CD4-positive, alpha-beta T cell (primary cell): ENCODE measurements around the gene RIPK3. TPM values are rescaled to one million over a fixed set of nuclear protein-coding genes. Genes with fewer than 3 reads are reported as not detected.
"Not testable (repeated sequence)": the region's sequence is repeated elsewhere in the genome, so short reads cannot be mapped to it uniquely, and the experiment has no call there.

Experiments
- ATAC-seq: fragments of 200-7000 bp; cut with Tn5 transposase; one replicate; pipeline ENCODE4 v1.10.0; 2022; ENCODE audit warnings: mild to moderate bottlenecking; ENCODE audit not compliant: poor library complexity
- CTCF ChIA-PET: fragments of 350-600 bp; sonication (Branson Sonifier 250); formaldehyde crosslinking; loops from one replicate; lab custom pipeline; 2021; ENCODE audit warnings: antibody characterized with exemption, inconsistent platforms; lab: Charles Lee
- POLR2A ChIA-PET: fragments of 350-600 bp; sonication (Branson Sonifier 250); formaldehyde crosslinking; loops from one replicate; lab custom pipeline; 2021; ENCODE audit warnings: antibody characterized with exemption, inconsistent platforms; lab: Charles Lee
- DNase-seq, 14 experiments: peaks; one replicate each; pipeline ENCODE4 v3.0.0-alpha.2; 2013 to 2020; ENCODE audit warnings: mixed read lengths in 2 of 14
- H3K27ac ChIP-seq, 2 donors: one replicate each; pipeline versions ENCODE4 v1.5.1 to v1.7.0; 2013; ENCODE audit warnings: low read length in 2 of 2, low read depth in 1 of 2, mild to moderate bottlenecking in 1 of 2
- H3K27me3 ChIP-seq, 2 experiments: 1 replicate in 1 of 2; 2 replicates in 1 of 2; pipeline versions ENCODE4 v1.6.1 to v1.7.0; 2013; ENCODE audit warnings: low read length in 2 of 2, control low read depth in 1 of 2, mild to moderate bottlenecking in 1 of 2, moderate library complexity in 1 of 2; ENCODE audit not compliant: insufficient read depth in 2 of 2, control insufficient read depth in 1 of 2
- H3K36me3 ChIP-seq: one replicate; pipeline ENCODE4 v1.6.1; 2013; ENCODE audit warnings: low read length, control low read depth; ENCODE audit not compliant: insufficient read depth
- H3K4me1 ChIP-seq: one replicate; pipeline ENCODE4 v1.6.1; 2013; ENCODE audit warnings: low read length, control low read depth; ENCODE audit not compliant: insufficient read depth
- H3K4me3 ChIP-seq: one replicate; pipeline ENCODE4 v1.5.1; 2013; ENCODE audit warnings: mild to moderate bottlenecking, low read length, moderate library complexity
- H3K9me3 ChIP-seq, 2 experiments: 1 replicate in 1 of 2; 2 replicates in 1 of 2; pipeline versions ENCODE4 v1.6.1 to v1.7.0; 2013; ENCODE audit warnings: low read length in 2 of 2, mild to moderate bottlenecking in 2 of 2, control low read depth in 1 of 2, moderate library complexity in 1 of 2; ENCODE audit not compliant: control insufficient read depth in 1 of 2, insufficient read depth in 1 of 2
- H3K27ac Mint-ChIP-seq: one replicate; pipeline ENCODE4 v1.8.0; 2020; ENCODE audit warnings: mixed read lengths
- H3K27me3 Mint-ChIP-seq: one replicate; pipeline ENCODE4 v1.8.0; 2021; ENCODE audit warnings: mixed read lengths
- H3K36me3 Mint-ChIP-seq: one replicate; pipeline ENCODE4 v1.8.0; 2021; ENCODE audit warnings: low read depth, mixed read lengths
- H3K4me1 Mint-ChIP-seq: one replicate; pipeline ENCODE4 v1.8.0; 2021; ENCODE audit warnings: low read depth, mixed read lengths
- H3K4me3 Mint-ChIP-seq: one replicate; pipeline ENCODE4 v1.8.0; 2020; ENCODE audit warnings: mild to moderate bottlenecking, mixed read lengths
- H3K9me3 Mint-ChIP-seq: one replicate; pipeline ENCODE4 v1.8.0; 2020; ENCODE audit warnings: mixed read lengths
- intact Hi-C, 2 experiments: fragments of 100-400 bp; cut with DNase I in 1 of 2; cut with micrococcal nuclease in 1 of 2; formaldehyde crosslinking; loops; one replicate each; pipeline versions ENCODE4 v1.15.1 to v1.9.0; 2023 to 2025; cut with DNase I, micrococcal nuclease
- total RNA-seq, 174 experiments: library from RNA in 2 of 174; stranded (reverse) in 2 of 174; gene quantifications; one replicate each; pipeline ENCODE4 v1.2.3 and lab custom pipeline; 2021 to 2026
- TF ChIP-seq, protein P1 (sequence below): fragments of 200-600 bp; IDR thresholded peaks from one replicate; pipeline ENCODE4 v1.8.0; 2022; ENCODE audit warnings: antibody characterized with exemption, mild to moderate bottlenecking

Gene RIPK3
- total RNA-seq, 2 experiments from 2014 or later = 18.1 to 18.9 TPM

DNA sequence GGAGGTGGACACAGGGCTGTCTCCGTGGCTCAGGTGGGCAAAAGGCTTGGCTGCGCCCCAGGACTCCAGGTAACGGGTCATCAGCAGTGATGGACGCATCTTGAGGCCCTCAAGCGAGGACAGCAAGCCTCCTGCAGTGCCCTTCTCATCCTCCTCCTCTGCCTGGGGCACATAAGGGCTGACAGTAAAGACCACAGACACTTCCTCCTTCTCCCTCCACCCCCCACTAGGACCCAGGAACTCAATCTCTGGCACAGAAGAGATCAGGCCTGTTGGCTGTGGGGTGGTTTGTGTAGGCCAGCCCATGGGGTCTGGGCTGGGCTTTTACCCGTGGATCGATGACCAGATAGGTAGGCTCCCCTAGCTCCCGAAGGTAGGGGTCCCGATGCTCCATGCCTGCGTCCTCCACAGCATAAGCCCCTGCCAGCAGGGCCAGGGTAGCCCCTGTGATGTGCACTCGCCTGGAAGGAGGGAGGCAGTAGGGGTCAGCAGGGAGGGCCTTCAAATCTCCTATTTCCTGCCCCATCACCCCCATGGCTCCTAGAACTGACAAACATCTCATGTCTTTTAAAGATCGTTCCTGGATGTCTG, 10.6 kb downstream of the RIPK3 start:
- no peak overlapping the region for H3K4me3 Mint-ChIP-seq
- Histone ChIP-seq H3K4me1 (peaks cover 65% of the 10 kb centered on the region), H3K27me3 (peaks cover 11 to 13% of the 10 kb centered on the region in 2 experiments), H3K9me3 (no peaks in the 10 kb centered on the region), H3K27ac (no peak overlapping the region), H3K36me3 (no peaks in the 10 kb centered on the region), H3K4me3 (no peak overlapping the region)
- no peak for ATAC-seq
- DNase-seq = no peak
- no peaks in the 10 kb centered on the region for H3K9me3 Mint-ChIP-seq
- TF ChIP-seq, protein P1, sequence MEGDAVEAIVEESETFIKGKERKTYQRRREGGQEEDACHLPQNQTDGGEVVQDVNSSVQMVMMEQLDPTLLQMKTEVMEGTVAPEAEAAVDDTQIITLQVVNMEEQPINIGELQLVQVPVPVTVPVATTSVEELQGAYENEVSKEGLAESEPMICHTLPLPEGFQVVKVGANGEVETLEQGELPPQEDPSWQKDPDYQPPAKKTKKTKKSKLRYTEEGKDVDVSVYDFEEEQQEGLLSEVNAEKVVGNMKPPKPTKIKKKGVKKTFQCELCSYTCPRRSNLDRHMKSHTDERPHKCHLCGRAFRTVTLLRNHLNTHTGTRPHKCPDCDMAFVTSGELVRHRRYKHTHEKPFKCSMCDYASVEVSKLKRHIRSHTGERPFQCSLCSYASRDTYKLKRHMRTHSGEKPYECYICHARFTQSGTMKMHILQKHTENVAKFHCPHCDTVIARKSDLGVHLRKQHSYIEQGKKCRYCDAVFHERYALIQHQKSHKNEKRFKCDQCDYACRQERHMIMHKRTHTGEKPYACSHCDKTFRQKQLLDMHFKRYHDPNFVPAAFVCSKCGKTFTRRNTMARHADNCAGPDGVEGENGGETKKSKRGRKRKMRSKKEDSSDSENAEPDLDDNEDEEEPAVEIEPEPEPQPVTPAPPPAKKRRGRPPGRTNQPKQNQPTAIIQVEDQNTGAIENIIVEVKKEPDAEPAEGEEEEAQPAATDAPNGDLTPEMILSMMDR = no peak
- peak overlapping the region; percentile 2 for H3K27ac Mint-ChIP-seq
- H3K27me3 Mint-ChIP-seq = peaks cover 32% of the 10 kb centered on the region
- intact Hi-C loops = no loop called here
- ChIA-PET CTCF (interaction anchor here (0.9 to 4.8 kb wide), 5 partner anchors 17 to 108 kb away, joined by 3 to 36 read pairs (median 5); partner anchors contain the start of genes CIDEB, LTB4R, LTB4R2 and RABGGTA), POLR2A (interaction anchor here (1.3 kb wide), 1 partner anchor 102 kb away, joined by 4 read pairs; no protein-coding TSS in a partner anchor)
- no peaks in the 10 kb centered on the region for H3K36me3 Mint-ChIP-seq
- peaks cover 48% of the 10 kb centered on the region for H3K4me1 Mint-ChIP-seq

DNA sequence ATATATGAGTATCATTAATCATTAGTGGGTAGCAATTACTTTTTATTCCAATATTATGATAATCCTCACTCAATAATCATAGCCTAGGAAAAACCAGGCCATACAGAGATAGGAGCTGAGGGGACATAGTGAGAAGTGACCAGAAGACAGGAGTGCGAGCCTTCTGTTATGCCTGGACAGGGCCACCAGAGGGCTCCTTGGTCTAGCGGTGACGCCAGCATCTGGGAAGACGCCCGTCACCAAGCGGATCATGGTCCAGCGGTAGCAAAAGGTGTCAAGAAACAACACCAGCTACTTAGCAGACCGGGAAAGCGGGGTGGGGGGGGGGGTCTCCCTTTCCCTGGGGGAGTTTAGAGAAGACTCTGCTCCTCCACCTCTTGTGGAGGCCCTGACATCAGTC, 11.9 kb downstream of the RIPK3 start:
- CTCF ChIA-PET = interaction anchor here (1.4 to 3.6 kb wide), 4 partner anchors 16 to 109 kb away, joined by 4 to 11 read pairs (median 6); partner anchors contain the start of genes LTB4R and LTB4R2
- H3K27ac Mint-ChIP-seq, POLR2A ChIA-PET: not testable (repeated sequence)

DNA sequence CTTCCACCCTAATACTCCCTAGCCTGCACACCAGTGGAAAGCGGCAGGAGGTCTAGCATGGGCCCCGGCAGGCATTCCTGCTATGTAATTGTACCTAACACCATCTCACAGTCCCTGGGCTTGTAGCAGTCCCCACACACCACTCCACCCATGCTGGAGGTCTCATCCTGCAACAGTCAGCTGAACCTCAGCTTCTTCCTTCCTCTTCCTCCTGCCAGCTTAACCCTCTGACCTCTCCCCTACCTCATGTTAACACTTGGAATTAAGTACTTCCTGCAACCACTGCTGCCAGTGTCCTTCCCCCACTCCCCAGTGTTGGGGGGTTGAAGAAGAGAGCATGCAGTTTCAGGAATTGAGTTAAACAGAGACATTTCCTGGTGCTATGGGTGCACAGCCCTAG, 12.5 kb downstream of the RIPK3 start:
- H3K27me3 ChIP-seq = peaks cover 0 to under 1% of the 10 kb centered on the region in 2 experiments
- no peak overlapping the region for H3K27ac ChIP-seq
- H3K4me3 ChIP-seq = no peak overlapping the region
- H3K36me3 ChIP-seq = no peaks in the 10 kb centered on the region
- ChIA-PET CTCF (interaction anchor here (0.6 to 3.6 kb wide), 4 partner anchors 17 to 109 kb away, joined by 3 to 11 read pairs (median 5); partner anchors contain the start of genes LTB4R and LTB4R2), POLR2A (no interaction called here)
- H3K9me3 ChIP-seq = peaks cover 0 to 4% of the 10 kb centered on the region in 2 experiments
- H3K36me3 Mint-ChIP-seq = no peaks in the 10 kb centered on the region
- H3K27ac Mint-ChIP-seq = no peak overlapping the region
- H3K9me3 Mint-ChIP-seq = no peaks in the 10 kb centered on the region
- ATAC-seq (no peak), DNase-seq (no peak)
- H3K4me3 Mint-ChIP-seq = no peak overlapping the region
- peaks cover 46% of the 10 kb centered on the region for H3K4me1 ChIP-seq
- H3K27me3 Mint-ChIP-seq = peaks cover 22% of the 10 kb centered on the region
- intact Hi-C loops = no loop called here
- TF ChIP-seq, protein P1 = no peak
- H3K4me1 Mint-ChIP-seq = peaks cover 34% of the 10 kb centered on the region

More for the DNA sequence above, 11.9 kb downstream of the RIPK3 start:
- Mint-ChIP-seq H3K4me1 (peaks cover 38% of the 10 kb centered on the region), H3K27me3 (peaks cover 25% of the 10 kb centered on the region)
- H3K27me3 ChIP-seq, intact Hi-C loops, H3K9me3 Mint-ChIP-seq, H3K4me3 ChIP-seq, H3K9me3 ChIP-seq, H3K36me3 ChIP-seq, H3K4me3 Mint-ChIP-seq, H3K27ac ChIP-seq, H3K36me3 Mint-ChIP-seq, ATAC-seq: not testable (repeated sequence)
- DNase-seq = peak in 2 of 14 experiments; percentile 8 to 37
- H3K4me1 ChIP-seq = peaks cover 52% of the 10 kb centered on the region
- TF ChIP-seq, protein P1 = peak; percentile 45
